HepG2 (cell line): Measurements from ENCODE around the gene AKR1A1. TPM values are rescaled to one million over a fixed set of nuclear protein-coding genes. Genes with fewer than 3 reads are reported as not detected.

Source experiments
- ATRX ChIP-seq: sonication (generic); formaldehyde crosslinking; IDR thresholded peaks from 2 replicates; pipeline ENCODE4 v1.4.0; 2020; ENCODE audit warnings: missing genetic modification reagents, borderline replicate concordance
- DZIP1 ChIP-seq: sonication (generic); formaldehyde crosslinking; IDR thresholded peaks from 2 replicates; pipeline ENCODE4 v1.5.0; 2020; ENCODE audit warnings: mild to moderate bottlenecking, missing genetic modification reagents
- FOXK2 ChIP-seq: fragments of 450-650 bp; IDR thresholded peaks from 2 replicates; pipeline ENCODE4 v1.6.1; 2016
- HCFC1 ChIP-seq: fragments of 150-350 bp; IDR thresholded peaks from 2 replicates; pipeline ENCODE4 v1.6.1; 2014; ENCODE audit warnings: low read depth, low read length
- NR2F1 ChIP-seq, 2 experiments: fragments of 450-650 bp in 1 of 2; formaldehyde crosslinking in 1 of 2; IDR thresholded peaks; 2 replicates each; pipeline versions ENCODE4 v1.5.0 to v1.6.1; 2016 to 2020; ENCODE audit warnings: mild to moderate bottlenecking in 1 of 2, missing compliant biosample characterization in 1 of 2, missing genetic modification reagents in 1 of 2, moderate library complexity in 1 of 2
- PBX3 ChIP-seq: sonication (generic); formaldehyde crosslinking; IDR thresholded peaks from 2 replicates; pipeline ENCODE4 v1.8.1; 2023; ENCODE audit warnings: missing genetic modification reagents, inconsistent platforms, borderline replicate concordance
- RARG ChIP-seq: sonication (generic); formaldehyde crosslinking; IDR thresholded peaks from 2 replicates; pipeline ENCODE4 v1.4.0; 2020; ENCODE audit warnings: low read depth, mild to moderate bottlenecking, missing genetic modification reagents
- RBFOX2 ChIP-seq: fragments of 200-400 bp; formaldehyde crosslinking; IDR thresholded peaks from 2 replicates; pipeline ENCODE4 v1.6.1; 2017; ENCODE audit warnings: low read depth, mild to moderate bottlenecking, low read length
- REL ChIP-seq: sonication (generic); formaldehyde crosslinking; conservative IDR thresholded peaks from 2 replicates; pipeline ENCODE4 v1.8.0; 2022; ENCODE audit warnings: mild to moderate bottlenecking, missing genetic modification reagents, moderate library complexity
- SAFB2 ChIP-seq: sonication (generic); formaldehyde crosslinking; IDR thresholded peaks from 2 replicates; pipeline ENCODE4 v1.5.1; 2020; ENCODE audit warnings: missing genetic modification reagents, low read depth, mild to moderate bottlenecking, borderline replicate concordance
- SALL1 ChIP-seq: sonication (generic); formaldehyde crosslinking; IDR thresholded peaks from 2 replicates; pipeline ENCODE4 v1.8.0; 2022; ENCODE audit warnings: mild to moderate bottlenecking, missing genetic modification reagents
- SIX4 ChIP-seq: sonication (generic); formaldehyde crosslinking; IDR thresholded peaks from 2 replicates; pipeline ENCODE4 v1.4.0; 2020; ENCODE audit warnings: missing genetic modification reagents
- SMAD1 ChIP-seq: sonication (generic); formaldehyde crosslinking; IDR thresholded peaks from 2 replicates; pipeline ENCODE4 v1.4.0; 2020; ENCODE audit warnings: missing genetic modification reagents, low read depth, mild to moderate bottlenecking, borderline replicate concordance
- SMARCC2 ChIP-seq: fragments of 450-650 bp; IDR thresholded peaks from 2 replicates; pipeline ENCODE4 v1.6.1; 2017; ENCODE audit warnings: antibody characterized with exemption, mild to moderate bottlenecking
- SMC3 ChIP-seq: IDR thresholded peaks from 2 replicates; pipeline ENCODE4 v1.6.1; 2011; ENCODE audit warnings: low read length, improper control_type of control experiment
- SNAI1 ChIP-seq: sonication (generic); formaldehyde crosslinking; IDR thresholded peaks from 2 replicates; pipeline ENCODE4 v1.5.0; 2020; ENCODE audit warnings: mild to moderate bottlenecking, missing genetic modification reagents, borderline replicate concordance
- SRSF9 ChIP-seq: fragments of 200-400 bp; formaldehyde crosslinking; IDR thresholded peaks from 2 replicates; pipeline ENCODE4 v1.6.1; 2018; ENCODE audit warnings: borderline replicate concordance, mild to moderate bottlenecking, low read depth, low read length; ENCODE audit not compliant: insufficient read depth, poor library complexity, severe bottlenecking
- TEAD2 ChIP-seq: sonication (generic); formaldehyde crosslinking; IDR thresholded peaks from 2 replicates; pipeline ENCODE4 v1.9.0; 2021; ENCODE audit warnings: missing genetic modification reagents
- ZBTB20 ChIP-seq: sonication (generic); formaldehyde crosslinking; IDR thresholded peaks from 2 replicates; pipeline ENCODE4 v1.8.1; 2023; ENCODE audit warnings: missing genetic modification reagents, low read depth, mild to moderate bottlenecking, borderline replicate concordance
- ZFP90 ChIP-seq: sonication (generic); formaldehyde crosslinking; IDR thresholded peaks from 2 replicates; pipeline ENCODE4 v1.8.0; 2022; ENCODE audit warnings: missing genetic modification reagents, mild to moderate bottlenecking, inconsistent platforms, borderline replicate concordance
- ZMYM2 ChIP-seq: sonication (generic); formaldehyde crosslinking; IDR thresholded peaks from 2 replicates; pipeline ENCODE4 v1.8.0; 2022; ENCODE audit warnings: mild to moderate bottlenecking, missing genetic modification reagents
- ZNF20 ChIP-seq: sonication (generic); formaldehyde crosslinking; IDR thresholded peaks from 2 replicates; pipeline ENCODE4 v1.4.0; 2020; ENCODE audit warnings: mild to moderate bottlenecking, moderate library complexity, missing genetic modification reagents
- ZNF430 ChIP-seq: sonication (generic); formaldehyde crosslinking; IDR thresholded peaks from 2 replicates; pipeline ENCODE4 v1.9.0; 2021; ENCODE audit warnings: mild to moderate bottlenecking, missing genetic modification reagents
- ZNF589 ChIP-seq: sonication (generic); formaldehyde crosslinking; conservative IDR thresholded peaks from 2 replicates; pipeline ENCODE4 v1.8.0; 2022; ENCODE audit warnings: mild to moderate bottlenecking, moderate library complexity, missing genetic modification reagents
- polyA plus RNA-seq, 8 experiments: library from polyadenylated mRNA; depleted of rRNA in 3 of 8; stranded (reverse) in 7 of 8; unstranded in 1 of 8; fragments of >200 nt; fragmentation: Illumina TruSeq in 4 of 8; extraction: Trizol in 4 of 8; gene quantifications; 2 replicates each; pipeline versions ENCODE4 v1.2.1 to v1.2.3, GENCODE V29; 2011 to 2016; ENCODE audit warnings: low read depth in 4 of 8, missing spikeins in 1 of 8, mixed read lengths in 1 of 8; ENCODE audit not compliant: insufficient read depth in 1 of 8
- total RNA-seq, 5 experiments: library from RNA; depleted of rRNA; stranded (reverse); fragments of >200 nt; fragmentation: Illumina TruSeq; extraction: Trizol; gene quantifications; 2 replicates each; pipeline ENCODE4 v1.2.3, GENCODE V29; 2016; ENCODE audit warnings: low read depth in 1 of 5
- TF ChIP-seq, protein P1 (sequence below): sonication (generic); formaldehyde crosslinking; IDR thresholded peaks from 2 replicates; pipeline ENCODE4 v1.5.0; 2020; ENCODE audit warnings: mild to moderate bottlenecking, missing genetic modification reagents, moderate library complexity
- TF ChIP-seq, protein P2 (sequence below): IDR thresholded peaks from 2 replicates; pipeline ENCODE4 v1.6.1; 2016; ENCODE audit warnings: low read depth, borderline replicate concordance

The AKR1A1 gene
- total and polyA plus RNA-seq, 2 of the 13 experiments (the other 11 are each of a cell fraction or from before 2014, with no cell fraction given), result 181 to 217 TPM

DNA sequence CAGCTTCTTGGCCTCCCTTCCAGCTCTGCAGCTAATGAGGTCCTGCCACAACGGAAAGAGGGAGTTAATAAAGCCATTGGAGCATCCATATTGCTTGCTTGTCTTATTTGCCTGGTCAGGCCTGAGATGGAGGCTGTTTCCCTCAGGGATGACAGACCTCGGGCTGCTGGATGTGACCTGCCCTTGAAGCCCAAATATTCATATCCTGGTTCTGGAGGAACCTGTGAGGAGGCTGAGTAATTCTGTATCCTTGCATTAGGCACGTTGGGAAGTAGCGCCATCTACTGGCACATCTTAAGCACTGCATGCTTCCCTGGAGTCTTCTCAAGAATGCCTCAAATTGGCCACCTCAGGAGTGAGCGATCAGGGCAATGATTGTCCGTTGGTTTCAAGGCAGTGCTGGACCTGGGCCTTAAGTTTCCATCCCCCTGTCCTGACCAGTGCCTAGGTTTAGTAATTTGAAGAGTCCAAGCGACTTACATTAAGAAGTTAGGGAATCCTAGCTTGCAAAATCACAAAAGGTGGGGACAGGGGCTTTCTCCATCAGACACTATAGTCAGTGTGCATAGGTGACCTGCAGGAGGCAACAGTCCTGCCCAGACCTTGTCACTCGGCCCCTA is 19.4 kb downstream of the AKR1A1 start (continued):
- TF ChIP-seq ATRX (CRISPR knock-in tag) (no peak), SMC3 (peak; percentile 89), SMARCC2 (no peak), SALL1 (peak; percentile 40; the same call in 1 of the 2 replicates), RBFOX2 (0 out of 2 replicates have a peak, but pooled peaks have one; percentile 33), ZNF20 (CRISPR knock-in tag) (no peak), REL (CRISPR knock-in tag) (no peak), FOXK2 (no peak), SRSF9 (no peak), ZBTB20 (CRISPR knock-in tag) (no peak), SNAI1 (CRISPR knock-in tag) (no peak), DZIP1 (CRISPR knock-in tag) (no peak), ZMYM2 (CRISPR knock-in tag) (no peak), NR2F1 (CRISPR knock-in tag; IDR thresholded peaks at IDR 0.05) (no peak), ZFP90 (CRISPR knock-in tag) (no peak), ZNF589 (CRISPR knock-in tag) (no peak), RARG (CRISPR knock-in tag) (no peak), PBX3 (CRISPR knock-in tag) (no peak), SIX4 (no peak), TEAD2 (CRISPR knock-in tag) (no peak), SMAD1 (CRISPR knock-in tag) (0 out of 2 replicates have a peak, but pooled peaks have one; percentile 53), SAFB2 (no peak), ZNF430 (CRISPR knock-in tag) (no peak), HCFC1 (no peak)
- TF ChIP-seq, protein P1, sequence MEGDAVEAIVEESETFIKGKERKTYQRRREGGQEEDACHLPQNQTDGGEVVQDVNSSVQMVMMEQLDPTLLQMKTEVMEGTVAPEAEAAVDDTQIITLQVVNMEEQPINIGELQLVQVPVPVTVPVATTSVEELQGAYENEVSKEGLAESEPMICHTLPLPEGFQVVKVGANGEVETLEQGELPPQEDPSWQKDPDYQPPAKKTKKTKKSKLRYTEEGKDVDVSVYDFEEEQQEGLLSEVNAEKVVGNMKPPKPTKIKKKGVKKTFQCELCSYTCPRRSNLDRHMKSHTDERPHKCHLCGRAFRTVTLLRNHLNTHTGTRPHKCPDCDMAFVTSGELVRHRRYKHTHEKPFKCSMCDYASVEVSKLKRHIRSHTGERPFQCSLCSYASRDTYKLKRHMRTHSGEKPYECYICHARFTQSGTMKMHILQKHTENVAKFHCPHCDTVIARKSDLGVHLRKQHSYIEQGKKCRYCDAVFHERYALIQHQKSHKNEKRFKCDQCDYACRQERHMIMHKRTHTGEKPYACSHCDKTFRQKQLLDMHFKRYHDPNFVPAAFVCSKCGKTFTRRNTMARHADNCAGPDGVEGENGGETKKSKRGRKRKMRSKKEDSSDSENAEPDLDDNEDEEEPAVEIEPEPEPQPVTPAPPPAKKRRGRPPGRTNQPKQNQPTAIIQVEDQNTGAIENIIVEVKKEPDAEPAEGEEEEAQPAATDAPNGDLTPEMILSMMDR, result peak; percentile 96
- TF ChIP-seq, protein P2, sequence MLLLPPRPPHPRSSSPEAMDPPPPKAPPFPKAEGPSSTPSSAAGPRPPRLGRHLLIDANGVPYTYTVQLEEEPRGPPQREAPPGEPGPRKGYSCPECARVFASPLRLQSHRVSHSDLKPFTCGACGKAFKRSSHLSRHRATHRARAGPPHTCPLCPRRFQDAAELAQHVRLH (CRISPR knock-in tag), result no peak
